ENCODE results near the gene PCSK7.

Gene PCSK7

DNA sequence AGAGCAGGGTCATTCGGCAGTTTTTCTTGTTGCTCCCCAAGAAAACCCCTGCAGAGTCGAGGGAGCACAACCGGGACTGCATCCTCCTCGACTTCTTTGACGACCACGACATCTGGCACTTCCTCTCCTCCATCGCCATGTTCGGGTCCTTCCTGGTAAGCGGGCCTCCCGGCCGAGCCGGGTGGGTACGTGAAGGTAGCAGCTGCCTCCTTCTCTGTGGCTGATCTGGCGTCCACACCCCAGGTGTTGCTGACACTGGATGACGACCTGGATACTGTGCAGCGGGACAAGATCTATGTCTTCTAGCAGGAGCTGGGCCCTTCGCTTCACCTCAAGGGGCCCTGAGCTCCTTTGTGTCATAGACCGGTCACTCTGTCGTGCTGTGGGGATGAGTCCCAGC is 36.1 kb downstream of the PCSK7 start:
- Mint-ChIP-seq H3K27ac (ENCODE audit: low read depth) (peak overlapping the region; percentile 17), H3K4me3 (no peak overlapping the region), H3K36me3 (ENCODE audit: insufficient read depth) (peaks cover 23% of the 10 kb centered on the region), H3K4me1 (peaks cover 9% of the 10 kb centered on the region), H3K27me3 (no peaks in the 10 kb centered on the region), H3K9me3 (no peaks in the 10 kb centered on the region)
- DNase-seq (ENCODE audit: low spot score in 2 of 2) (no peak), ATAC-seq (replicated peaks; ENCODE audit: extremely low read depth, poor library complexity, severe bottlenecking) (no peak)

DNA sequence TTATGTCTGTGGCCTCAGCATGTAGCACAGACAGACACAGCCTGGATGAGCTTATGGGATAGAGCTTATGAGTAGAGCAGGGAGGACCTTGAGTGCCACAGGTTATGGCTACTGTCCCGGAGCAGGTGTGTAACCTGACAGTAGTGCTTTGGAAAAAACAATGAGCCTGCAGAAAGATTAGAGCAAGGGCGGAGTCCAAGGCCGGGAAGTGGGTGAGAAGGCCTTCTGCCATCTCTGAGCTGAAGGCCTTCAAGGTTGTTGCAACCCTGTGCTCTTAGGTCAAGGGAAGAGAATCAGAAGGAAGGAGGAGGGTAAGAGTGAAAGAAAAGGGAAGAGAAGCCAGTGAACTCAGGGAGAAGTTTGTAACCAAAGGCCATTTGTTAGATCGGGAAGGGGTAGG is 36.6 kb downstream of the PCSK7 start:
- no peak overlapping the region for H3K4me3 Mint-ChIP-seq
- H3K4me1 Mint-ChIP-seq, result peaks cover 5% of the 10 kb centered on the region
- no peak for ATAC-seq (replicated peaks; ENCODE audit: extremely low read depth, poor library complexity, severe bottlenecking)
- H3K9me3 Mint-ChIP-seq, result no peaks in the 10 kb centered on the region
- no peaks in the 10 kb centered on the region for H3K27me3 Mint-ChIP-seq
- H3K36me3 Mint-ChIP-seq (ENCODE audit: insufficient read depth), result peaks cover 22% of the 10 kb centered on the region
- H3K27ac Mint-ChIP-seq (ENCODE audit: low read depth), result peak overlapping the region; percentile 17
- no peak for DNase-seq (ENCODE audit: low spot score in 2 of 2)

DNA sequence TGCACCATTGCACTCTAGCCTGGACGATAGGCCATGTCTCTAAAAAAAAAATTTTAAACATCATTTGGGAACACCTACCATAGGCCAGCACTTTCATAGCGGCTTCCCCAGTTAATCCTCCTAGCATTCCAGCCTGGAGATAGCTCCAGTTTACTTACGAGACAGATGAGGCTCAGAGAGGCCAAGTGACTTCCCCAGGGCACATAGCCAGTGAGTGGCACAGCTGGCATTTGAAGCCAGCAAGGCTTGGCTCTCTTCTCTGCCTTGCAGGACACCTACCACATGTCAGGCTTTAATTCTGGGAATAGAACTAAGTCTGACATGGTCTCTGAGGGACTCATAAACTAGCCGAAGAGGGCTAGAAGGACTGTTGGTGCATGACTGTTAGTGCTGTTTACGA is 37.6 kb downstream of the PCSK7 start:
- Mint-ChIP-seq H3K27ac (ENCODE audit: low read depth) (no peak overlapping the region), H3K27me3 (no peaks in the 10 kb centered on the region), H3K9me3 (no peaks in the 10 kb centered on the region), H3K36me3 (ENCODE audit: insufficient read depth) (peaks cover 16% of the 10 kb centered on the region), H3K4me3 (no peak overlapping the region), H3K4me1 (peaks cover 5% of the 10 kb centered on the region)
- no peak for ATAC-seq (replicated peaks; ENCODE audit: extremely low read depth, poor library complexity, severe bottlenecking)
- DNase-seq (ENCODE audit: low spot score in 2 of 2), result no peak

DNA sequence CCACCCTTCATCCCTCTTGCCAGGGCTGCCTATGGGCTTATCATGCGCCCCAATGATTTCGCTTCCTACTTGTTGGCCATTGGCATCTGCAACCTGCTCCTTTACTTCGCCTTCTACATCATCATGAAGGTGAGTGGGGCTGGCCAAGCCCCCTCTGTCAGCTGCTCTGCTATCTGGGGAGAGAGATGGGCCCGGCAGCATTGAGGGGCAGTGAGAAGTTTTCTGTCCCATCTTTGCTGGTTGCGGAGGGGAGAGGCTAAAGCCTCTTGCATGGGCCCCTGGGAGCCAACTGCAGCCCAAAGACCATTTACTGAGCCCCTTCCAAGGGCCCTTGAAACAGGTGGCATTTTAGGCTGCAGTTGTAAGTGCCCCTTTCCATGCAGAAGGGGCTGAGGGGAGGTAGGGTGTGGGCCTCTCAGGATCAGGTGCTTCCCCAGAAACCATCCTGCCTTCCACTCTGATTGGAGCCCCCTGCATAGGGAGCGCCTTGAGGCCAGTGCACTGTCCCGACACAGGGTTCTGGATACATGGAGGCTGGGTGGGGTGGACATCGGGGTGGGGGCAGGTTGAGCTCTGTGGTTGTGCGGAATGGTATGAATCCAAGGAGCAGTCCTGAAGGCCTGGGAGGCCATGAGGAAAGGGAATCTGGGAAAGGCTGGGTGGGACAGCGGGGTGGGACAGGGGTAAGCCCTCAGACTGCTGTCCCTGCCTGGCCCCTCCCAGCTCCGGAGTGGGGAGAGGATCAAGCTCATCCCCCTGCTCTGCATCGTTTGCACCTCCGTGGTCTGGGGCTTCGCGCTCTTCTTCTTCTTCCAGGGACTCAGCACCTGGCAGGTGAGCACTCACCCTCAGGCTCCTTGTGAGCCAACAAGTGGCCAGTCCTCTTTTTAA is 38.5 kb downstream of the PCSK7 start:
- Mint-ChIP-seq H3K27me3 (no peaks in the 10 kb centered on the region), H3K36me3 (ENCODE audit: insufficient read depth) (peaks cover 13% of the 10 kb centered on the region), H3K4me1 (peaks cover 5% of the 10 kb centered on the region), H3K9me3 (no peaks in the 10 kb centered on the region), H3K27ac (ENCODE audit: low read depth) (no peak overlapping the region), H3K4me3 (no peak overlapping the region)
- ATAC-seq (replicated peaks; ENCODE audit: extremely low read depth, poor library complexity, severe bottlenecking) (no peak), DNase-seq (ENCODE audit: low spot score in 2 of 2) (no peak)

DNA sequence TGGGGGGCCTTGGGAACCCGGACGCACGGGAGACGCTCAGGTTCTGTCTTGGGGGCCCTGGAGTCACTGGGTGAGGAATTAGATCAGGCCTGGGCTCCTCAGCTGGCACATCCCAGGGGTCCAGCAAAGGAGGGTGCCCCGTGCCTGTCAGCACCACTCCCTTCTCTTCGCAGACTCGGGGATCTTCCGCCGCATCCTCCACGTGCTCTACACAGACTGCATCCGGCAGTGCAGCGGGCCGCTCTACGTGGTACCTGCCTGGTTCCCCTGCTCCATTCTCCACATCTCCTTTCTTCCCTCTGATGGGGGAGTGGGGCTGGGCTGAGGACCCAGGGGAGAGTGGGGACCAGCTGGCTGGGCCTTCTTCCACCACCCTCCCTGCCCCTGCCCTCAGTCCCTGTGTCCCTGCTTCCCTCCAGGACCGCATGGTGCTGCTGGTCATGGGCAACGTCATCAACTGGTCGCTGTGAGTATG is 39.4 kb downstream of the PCSK7 start:
- no peak overlapping the region for H3K27ac Mint-ChIP-seq (ENCODE audit: low read depth)
- no peaks in the 10 kb centered on the region for H3K9me3 Mint-ChIP-seq
- DNase-seq (ENCODE audit: low spot score in 2 of 2), result no peak
- ATAC-seq (replicated peaks; ENCODE audit: extremely low read depth, poor library complexity, severe bottlenecking), result no peak
- peaks cover 3% of the 10 kb centered on the region for H3K4me1 Mint-ChIP-seq
- H3K36me3 Mint-ChIP-seq (ENCODE audit: insufficient read depth), result peaks cover 10% of the 10 kb centered on the region
- H3K4me3 Mint-ChIP-seq, result no peak overlapping the region
- H3K27me3 Mint-ChIP-seq, result no peaks in the 10 kb centered on the region

DNA sequence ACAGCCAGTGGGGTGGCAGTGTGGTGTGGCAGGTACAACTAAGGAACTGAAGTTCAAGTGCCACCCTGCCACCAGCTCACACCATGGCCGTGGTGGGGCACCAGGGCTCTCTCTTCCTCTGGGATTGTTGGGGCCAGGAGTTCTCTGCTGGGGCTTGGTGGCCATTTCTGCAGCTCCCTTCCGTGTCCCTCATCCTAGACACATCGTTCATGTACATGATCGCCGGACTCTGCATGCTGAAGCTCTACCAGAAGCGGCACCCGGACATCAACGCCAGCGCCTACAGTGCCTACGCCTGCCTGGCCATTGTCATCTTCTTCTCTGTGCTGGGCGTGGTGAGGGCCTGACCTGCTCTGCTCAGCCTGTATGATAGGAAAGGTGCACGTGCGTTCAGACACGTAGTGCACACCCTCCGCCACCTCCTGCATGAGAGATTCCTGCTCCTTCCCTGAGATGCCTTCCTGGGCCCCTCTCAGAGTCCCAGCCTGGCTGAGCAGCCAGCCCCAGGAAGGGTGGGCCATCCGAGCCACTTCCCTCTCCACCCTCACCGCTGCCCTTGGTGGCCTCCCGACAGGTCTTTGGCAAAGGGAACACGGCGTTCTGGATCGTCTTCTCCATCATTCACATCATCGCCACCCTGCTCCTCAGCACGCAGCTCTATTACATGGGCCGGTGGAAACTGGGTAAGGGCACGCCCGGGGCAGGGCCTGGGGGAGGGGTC is 40.0 kb downstream of the PCSK7 start:
- DNase-seq (ENCODE audit: low spot score in 2 of 2) (no peak), ATAC-seq (replicated peaks; ENCODE audit: extremely low read depth, poor library complexity, severe bottlenecking) (no peak)
- Mint-ChIP-seq H3K4me1 (peaks cover 7% of the 10 kb centered on the region), H3K27me3 (no peaks in the 10 kb centered on the region), H3K4me3 (no peak overlapping the region), H3K27ac (ENCODE audit: low read depth) (no peak overlapping the region), H3K36me3 (ENCODE audit: insufficient read depth) (peaks cover 9% of the 10 kb centered on the region), H3K9me3 (no peaks in the 10 kb centered on the region)

DNA sequence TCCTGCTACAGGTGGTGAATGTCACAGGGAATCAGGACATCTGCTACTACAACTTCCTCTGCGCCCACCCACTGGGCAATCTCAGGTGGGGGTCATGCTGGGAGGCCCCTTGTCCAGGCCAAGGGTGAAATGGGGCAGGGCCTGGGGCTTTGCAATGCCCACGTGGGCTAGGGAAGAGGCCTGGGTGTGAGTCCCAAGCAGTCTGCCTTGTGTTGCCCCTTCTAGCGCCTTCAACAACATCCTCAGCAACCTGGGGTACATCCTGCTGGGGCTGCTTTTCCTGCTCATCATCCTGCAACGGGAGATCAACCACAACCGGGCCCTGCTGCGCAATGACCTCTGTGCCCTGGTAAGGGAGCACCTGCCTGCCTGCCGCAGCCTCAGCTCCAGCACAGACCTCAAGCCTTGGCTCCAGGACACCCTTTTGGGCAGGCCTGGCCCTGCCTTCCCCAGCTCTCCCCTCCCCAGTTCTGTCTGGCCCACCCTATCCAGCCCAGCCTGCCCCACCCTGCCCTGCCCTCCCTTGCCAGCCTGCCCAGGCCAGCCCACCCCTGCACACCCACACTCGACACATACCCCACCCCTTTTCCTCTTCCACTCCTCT is 41.8 kb downstream of the PCSK7 start:
- Mint-ChIP-seq H3K27ac (ENCODE audit: low read depth) (peak overlapping the region; percentile 16), H3K9me3 (no peaks in the 10 kb centered on the region), H3K36me3 (ENCODE audit: insufficient read depth) (peaks cover 12% of the 10 kb centered on the region), H3K4me1 (peaks cover 7% of the 10 kb centered on the region), H3K27me3 (no peaks in the 10 kb centered on the region), H3K4me3 (no peak overlapping the region)
- DNase-seq (ENCODE audit: low spot score in 2 of 2), result no peak
- ATAC-seq (replicated peaks; ENCODE audit: extremely low read depth, poor library complexity, severe bottlenecking), result no peak

DNA sequence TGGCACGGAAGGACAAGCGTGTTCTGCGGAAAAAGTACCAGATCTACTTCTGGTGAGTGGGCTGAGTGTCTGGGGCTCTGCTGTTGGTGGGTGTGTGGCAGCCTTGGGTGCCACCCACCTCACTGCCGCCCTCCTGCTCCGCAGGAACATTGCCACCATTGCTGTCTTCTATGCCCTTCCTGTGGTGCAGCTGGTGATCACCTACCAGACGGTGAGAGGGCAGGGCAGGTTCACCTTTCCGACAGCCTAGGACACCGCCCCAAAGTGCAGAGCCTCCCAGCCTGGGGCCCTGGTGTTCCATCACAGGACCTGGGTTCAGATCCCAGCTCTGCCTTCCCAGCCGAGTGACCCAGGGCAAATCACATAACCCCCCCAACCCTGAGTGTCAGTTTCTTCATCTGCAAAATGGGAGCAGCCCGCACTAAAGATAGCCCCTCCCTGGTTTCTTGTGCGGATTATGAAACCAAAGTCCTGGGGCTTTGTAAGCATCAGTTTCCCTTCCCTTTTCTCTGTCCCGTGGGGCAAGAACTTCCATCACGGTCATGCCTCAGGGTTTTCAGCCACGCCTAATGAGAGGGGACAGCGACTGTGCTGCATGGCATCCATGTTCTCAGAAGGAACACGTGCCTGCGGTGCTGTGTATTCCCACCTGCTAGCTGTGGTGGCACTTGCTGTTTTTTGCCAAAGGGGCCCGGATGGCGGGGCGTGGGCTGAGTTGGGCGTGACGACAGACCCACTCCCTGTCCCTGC is 42.5 kb downstream of the PCSK7 start:
- ATAC-seq (replicated peaks; ENCODE audit: extremely low read depth, poor library complexity, severe bottlenecking), result no peak

DNA sequence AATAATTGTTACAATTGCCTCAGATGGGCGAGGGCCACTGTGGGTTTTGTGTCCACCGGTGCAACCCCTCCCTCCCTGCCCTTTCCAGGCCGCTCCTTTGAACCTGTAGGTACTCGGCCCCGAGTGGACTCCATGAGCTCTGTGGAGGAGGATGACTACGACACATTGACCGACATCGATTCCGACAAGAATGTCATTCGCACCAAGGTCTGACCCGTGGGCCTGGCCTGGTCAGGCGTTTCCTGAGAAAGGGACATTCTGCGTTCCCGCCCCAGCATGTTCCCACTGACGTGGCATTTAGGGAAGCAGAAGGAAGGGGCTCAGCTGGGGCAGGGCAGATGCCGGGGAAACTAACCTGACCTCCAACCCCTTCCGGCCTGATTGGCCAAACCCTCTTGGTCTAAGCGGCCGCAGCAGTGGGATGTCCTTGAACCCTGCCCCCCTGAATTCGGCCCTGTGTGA is 43.2 kb downstream of the PCSK7 start:
- no peak for ATAC-seq (replicated peaks; ENCODE audit: extremely low read depth, poor library complexity, severe bottlenecking)
- Mint-ChIP-seq H3K4me1 (peaks cover 7% of the 10 kb centered on the region), H3K36me3 (ENCODE audit: insufficient read depth) (peaks cover 12% of the 10 kb centered on the region), H3K9me3 (no peaks in the 10 kb centered on the region), H3K4me3 (no peak overlapping the region), H3K27me3 (no peaks in the 10 kb centered on the region), H3K27ac (ENCODE audit: low read depth) (no peak overlapping the region)
- DNase-seq (ENCODE audit: low spot score in 2 of 2), result no peak

More for the DNA sequence above, 42.5 kb downstream of the PCSK7 start:
- Mint-ChIP-seq H3K27me3 (no peaks in the 10 kb centered on the region), H3K4me3 (no peak overlapping the region), H3K9me3 (no peaks in the 10 kb centered on the region), H3K36me3 (ENCODE audit: insufficient read depth) (peaks cover 12% of the 10 kb centered on the region), H3K4me1 (peaks cover 7% of the 10 kb centered on the region), H3K27ac (ENCODE audit: low read depth) (no peak overlapping the region)
- no peak for DNase-seq (ENCODE audit: low spot score in 2 of 2)

DNA sequence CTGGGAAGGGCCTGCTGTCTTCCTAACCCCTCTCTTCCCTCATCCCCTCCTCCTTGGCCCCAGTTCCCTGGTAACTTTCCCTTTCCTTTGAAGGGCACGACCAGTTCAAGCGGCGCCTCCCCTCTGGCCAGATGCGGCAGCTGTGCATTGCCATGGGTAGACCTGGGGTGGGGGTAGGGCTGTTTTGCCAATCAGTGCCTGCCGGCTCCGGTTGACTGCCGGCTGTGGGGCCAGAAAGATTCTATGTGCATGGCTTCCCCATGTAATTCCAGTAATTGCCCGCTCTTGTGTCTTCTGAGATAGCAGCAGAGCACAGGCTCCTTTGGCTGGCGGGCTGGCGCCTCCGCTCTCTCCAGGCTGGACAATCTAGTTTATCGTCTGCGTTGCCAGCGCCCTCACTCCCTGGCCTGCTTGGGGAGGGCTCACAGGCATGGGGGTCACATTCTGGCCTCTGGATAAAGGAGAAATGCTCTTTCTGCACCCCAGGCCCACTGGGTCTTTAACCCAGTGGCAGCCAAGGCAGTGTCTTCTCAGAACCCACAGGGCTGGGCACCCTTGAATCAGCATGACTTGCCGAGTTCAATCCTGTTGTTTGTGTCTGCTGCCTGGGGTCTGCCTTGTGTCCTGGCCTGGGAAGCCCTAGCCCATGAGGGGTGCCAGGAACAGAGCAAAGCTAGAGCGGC is 43.9 kb downstream of the PCSK7 start:
- peaks cover 16% of the 10 kb centered on the region for H3K36me3 Mint-ChIP-seq (ENCODE audit: insufficient read depth)
- DNase-seq (ENCODE audit: low spot score in 2 of 2) (no peak), ATAC-seq (replicated peaks; ENCODE audit: extremely low read depth, poor library complexity, severe bottlenecking) (no peak)
- H3K4me3 Mint-ChIP-seq, result no peak overlapping the region
- H3K27ac Mint-ChIP-seq (ENCODE audit: low read depth), result no peak overlapping the region
- H3K9me3 Mint-ChIP-seq, result no peaks in the 10 kb centered on the region
- peaks cover 7% of the 10 kb centered on the region for H3K4me1 Mint-ChIP-seq
- no peaks in the 10 kb centered on the region for H3K27me3 Mint-ChIP-seq

DNA sequence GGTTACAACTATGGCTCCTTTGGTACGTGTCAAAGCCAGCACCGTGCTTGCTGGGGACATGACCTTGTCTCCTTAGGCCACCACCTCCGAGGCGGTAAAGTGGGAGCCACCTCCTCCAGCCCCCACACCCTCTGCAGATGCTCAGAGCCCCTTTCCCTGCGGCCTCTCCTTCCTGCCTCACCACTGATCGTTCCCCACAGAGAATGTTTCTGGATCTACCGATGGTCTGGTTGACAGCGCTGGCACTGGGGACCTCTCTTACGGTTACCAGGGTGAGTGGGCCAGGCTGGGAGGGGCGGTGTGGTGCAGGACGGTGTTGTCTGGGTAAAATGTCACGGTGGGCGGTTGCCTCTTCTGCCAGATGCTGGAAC is 44.5 kb downstream of the PCSK7 start:
- DNase-seq (ENCODE audit: low spot score in 2 of 2), result no peak
- no peaks in the 10 kb centered on the region for H3K9me3 Mint-ChIP-seq
- H3K4me3 Mint-ChIP-seq, result no peak overlapping the region
- ATAC-seq (replicated peaks; ENCODE audit: extremely low read depth, poor library complexity, severe bottlenecking), result no peak
- H3K36me3 Mint-ChIP-seq (ENCODE audit: insufficient read depth), result peaks cover 18% of the 10 kb centered on the region
- H3K4me1 Mint-ChIP-seq, result peaks cover 7% of the 10 kb centered on the region
- H3K27ac Mint-ChIP-seq (ENCODE audit: low read depth), result no peak overlapping the region
- H3K27me3 Mint-ChIP-seq, result no peaks in the 10 kb centered on the region

DNA sequence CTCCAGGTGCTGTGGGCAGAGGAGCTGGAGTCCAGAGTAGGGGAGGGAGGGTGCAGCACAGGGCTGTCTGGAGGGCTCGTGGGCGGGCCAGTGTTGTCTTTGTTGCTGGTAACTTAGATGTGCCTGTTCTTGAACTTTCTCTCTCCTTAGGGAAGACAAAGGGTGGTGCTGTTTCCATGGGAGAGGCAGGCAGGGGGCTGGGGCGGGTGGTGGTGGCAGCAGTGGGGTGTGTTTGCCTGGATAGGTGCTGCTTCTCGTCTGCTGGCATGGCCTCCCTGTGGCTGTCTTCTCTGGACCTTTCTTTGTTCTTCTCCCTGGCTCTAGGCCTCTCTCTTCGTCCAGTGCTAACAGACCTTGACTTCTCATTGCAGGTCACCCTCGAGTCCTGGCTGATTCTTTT is 44.9 kb downstream of the PCSK7 start:
- DNase-seq (ENCODE audit: low spot score in 2 of 2) (no peak), ATAC-seq (replicated peaks; ENCODE audit: extremely low read depth, poor library complexity, severe bottlenecking) (no peak)
- H3K36me3 Mint-ChIP-seq (ENCODE audit: insufficient read depth), result peaks cover 18% of the 10 kb centered on the region
- peaks cover 7% of the 10 kb centered on the region for H3K4me1 Mint-ChIP-seq
- no peak overlapping the region for H3K27ac Mint-ChIP-seq (ENCODE audit: low read depth)
- H3K4me3 Mint-ChIP-seq, result no peak overlapping the region
- no peaks in the 10 kb centered on the region for H3K9me3 Mint-ChIP-seq
- no peaks in the 10 kb centered on the region for H3K27me3 Mint-ChIP-seq

All from central memory CD8-positive, alpha-beta T cell (primary cell).